ENCODE data around the gene GALNT4.

- TF ChIP-seq POLR2AphosphoS5 (IDR thresholded peaks at IDR 0.05) (no peak), POLR2A (IDR thresholded peaks at IDR 0.05) (no peak)
These were observed 17.6 kb upstream of the GALNT4 start for GRCh38 chr12:89542236-89542635.
